GM19438 (cell line): ENCODE results near the gene CLIP1.
"Not testable (repeated sequence)": the region's sequence is repeated elsewhere in the genome, so short reads cannot be mapped to it uniquely, and the experiment has no call there.

Experiments used
- ATAC-seq: cut with Tn5 transposase; IDR thresholded peaks from one replicate; pipeline ENCODE4 v1.9.1; 2021; ENCODE audit warnings: low read depth; ENCODE audit not compliant: unreplicated experiment

Gene CLIP1

DNA sequence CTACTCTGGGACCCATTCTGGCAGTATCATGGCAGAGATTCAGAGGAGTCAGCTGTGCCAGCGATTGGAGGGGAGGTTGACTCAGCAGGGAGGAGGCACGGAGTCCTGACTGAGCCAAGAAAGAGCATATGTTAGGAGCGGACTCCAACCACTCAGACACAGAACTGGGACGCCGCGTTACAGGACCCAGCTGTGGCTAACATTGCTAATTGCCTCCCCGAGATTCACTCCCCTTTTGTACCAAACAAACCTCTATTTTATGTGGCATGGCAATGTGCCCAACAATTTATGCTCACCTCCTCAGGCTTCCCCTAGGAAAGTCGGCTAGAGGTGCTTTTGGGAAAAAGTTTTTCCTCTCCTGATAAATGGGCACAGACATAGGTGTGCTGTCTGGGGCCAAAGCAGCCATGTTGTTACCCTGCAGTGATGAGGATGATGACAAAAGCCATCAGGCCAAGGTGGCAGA lies 15.2 kb upstream of the CLIP1 start:
- no peak for ATAC-seq

DNA sequence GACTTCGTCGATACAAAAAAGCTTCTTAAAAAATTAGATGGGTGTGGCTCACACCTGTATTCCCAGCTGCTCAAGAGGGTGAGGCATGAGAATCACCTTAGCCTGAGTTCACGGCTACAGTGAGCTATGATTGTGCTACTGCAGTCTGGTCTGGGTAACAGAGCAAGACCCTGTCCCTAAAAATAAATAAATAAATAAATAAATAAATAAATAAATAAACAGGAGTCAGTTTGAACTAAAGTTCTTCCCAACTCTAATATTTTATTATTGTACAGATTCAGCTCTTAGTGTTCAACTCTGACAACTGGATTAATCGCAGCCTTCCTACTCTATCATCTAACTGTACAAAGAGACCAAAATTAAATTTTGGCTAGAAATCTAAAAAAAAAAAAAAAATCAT lies 12.7 kb upstream of the CLIP1 start:
- no peak for ATAC-seq

DNA sequence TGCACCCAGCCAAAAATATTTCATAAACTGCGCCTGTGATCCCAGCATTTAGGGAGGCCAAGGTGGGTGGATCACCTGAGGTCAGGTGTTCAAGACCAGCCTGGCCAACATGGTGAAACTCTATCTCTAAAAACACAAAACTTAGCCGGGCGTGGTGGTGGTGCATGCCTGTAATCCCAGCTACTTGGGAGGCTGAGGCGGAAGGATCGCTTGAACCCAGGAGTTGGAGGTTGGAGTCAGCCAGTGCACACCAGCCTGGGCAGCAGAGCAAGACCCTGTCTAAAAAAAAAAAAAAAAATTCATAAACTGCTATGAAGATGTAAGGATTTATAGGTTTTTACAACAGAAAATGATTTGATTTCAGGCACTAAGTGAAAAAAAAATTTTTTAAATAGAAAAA lies 6.6 kb upstream of the CLIP1 start:
- not testable (repeated sequence) for ATAC-seq

DNA sequence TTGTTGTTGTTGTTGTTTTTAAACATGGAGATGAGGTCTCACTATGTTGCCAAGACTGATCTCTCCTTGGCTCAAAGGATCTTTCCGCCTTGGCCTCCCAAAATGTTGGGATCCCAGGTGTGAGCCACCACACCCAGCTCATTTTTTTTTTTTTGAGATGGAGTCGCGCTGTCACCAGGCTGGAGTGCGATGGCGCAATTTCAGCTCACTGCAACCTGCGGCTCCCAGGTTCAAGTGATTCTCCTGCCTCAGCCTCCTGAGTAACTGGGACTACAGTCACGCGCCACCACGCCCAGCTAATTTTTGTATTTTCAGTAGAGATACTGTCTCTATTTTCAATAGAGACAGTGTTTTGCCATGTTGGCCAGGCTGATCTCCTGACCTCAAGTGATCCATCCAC lies 4.9 kb upstream of the CLIP1 start:
- ATAC-seq = no peak

DNA sequence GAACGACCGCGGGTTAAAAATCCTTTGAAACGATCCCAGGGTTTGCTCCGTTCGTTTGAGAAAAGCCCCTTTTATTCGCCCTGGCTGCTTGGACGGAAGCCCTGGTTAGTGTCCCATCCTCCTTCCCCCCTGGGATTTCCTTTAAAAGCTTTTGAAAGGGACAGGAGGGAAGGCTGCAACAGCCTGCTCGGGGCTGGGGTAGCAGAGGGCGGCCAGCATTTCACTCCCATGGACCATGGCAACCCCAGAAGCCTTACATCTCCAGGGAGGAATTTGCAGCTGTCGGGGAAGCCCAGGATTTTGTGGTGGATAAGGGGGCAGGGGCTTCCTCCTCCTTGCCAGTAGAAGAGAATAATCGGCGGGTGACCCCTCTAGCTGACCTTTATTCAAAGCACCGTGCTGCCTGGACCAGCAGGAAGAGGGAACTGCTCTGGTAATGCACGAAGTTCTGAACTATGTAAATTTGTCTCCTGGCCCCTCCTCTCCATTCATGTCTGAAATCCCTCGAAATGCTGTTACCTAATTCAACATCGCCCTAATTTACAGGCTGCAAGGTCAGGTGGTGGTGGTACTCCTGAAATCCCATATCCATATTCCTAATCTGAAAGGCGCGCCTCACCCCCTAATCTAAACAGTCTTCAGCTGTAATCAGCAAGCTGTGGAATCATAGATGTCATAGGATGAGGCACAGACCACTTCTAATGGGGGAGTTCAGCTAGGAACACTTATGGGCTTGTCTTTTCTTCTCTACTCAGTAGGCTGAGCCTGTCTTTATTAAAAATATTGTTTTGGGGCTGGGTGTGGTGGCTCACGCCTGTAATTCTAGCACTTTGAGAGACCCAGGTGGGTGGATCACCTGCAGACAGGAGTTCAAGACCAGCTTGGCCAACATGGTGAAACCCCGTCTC lies 1.0 kb upstream of the CLIP1 start:
- no peak for ATAC-seq

DNA sequence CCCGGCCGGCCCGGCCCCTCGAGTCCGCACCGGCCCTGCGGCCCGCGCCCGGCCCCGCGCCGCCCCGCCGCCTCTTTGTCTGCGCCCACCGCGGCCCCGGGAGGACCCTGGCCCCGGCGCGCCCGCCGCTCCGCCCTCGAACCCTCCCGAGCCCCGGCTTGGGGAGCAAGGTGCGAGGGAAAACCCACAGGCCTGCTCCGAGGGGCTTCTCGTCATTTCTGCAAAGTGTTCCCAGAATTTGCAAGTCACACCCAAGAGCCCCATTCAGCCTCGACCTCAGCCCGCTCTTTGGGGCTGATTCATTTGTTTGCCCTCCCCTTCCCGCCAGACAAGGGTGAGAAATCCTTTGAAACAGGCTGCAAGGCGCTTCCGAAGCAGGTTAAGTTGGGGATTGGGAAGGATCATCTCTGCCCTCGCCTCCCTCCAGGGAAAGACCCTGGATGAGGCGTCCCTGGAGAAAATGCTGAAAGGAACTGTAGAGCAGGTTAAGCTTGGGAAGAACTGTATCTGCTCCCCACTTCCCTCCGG lies 325 bp upstream of the CLIP1 start:
- no peak for ATAC-seq

DNA sequence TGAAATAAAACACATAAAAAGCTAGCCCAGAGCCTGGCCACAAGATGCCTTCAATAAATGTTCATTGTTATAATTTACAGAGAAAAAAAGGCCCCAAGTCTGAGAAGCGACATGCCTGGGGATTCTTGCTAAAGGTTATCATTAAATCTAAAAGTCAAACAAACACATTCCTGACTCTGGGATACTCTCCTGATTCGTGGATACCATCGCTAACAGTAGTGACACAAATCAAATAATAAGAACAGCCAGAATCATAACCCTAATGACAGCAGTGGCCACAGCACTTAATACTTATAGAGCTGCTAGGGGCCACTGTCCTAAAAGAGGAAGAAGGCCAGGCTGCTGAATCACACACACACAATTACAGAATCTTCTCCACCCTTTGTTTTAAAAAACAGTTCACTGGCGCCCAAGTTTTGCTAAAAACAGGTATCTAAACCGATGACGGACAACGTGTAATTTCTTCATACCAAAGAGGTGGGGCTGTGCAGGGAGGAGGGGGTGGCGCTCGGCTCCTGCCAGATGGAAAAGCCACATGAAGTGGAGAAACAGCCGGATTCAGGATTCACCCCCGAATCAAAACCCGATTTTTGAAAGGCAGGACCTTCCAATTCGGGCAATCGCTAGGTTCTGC lies 1.2 kb downstream of the CLIP1 start:
- ATAC-seq = no peak

DNA sequence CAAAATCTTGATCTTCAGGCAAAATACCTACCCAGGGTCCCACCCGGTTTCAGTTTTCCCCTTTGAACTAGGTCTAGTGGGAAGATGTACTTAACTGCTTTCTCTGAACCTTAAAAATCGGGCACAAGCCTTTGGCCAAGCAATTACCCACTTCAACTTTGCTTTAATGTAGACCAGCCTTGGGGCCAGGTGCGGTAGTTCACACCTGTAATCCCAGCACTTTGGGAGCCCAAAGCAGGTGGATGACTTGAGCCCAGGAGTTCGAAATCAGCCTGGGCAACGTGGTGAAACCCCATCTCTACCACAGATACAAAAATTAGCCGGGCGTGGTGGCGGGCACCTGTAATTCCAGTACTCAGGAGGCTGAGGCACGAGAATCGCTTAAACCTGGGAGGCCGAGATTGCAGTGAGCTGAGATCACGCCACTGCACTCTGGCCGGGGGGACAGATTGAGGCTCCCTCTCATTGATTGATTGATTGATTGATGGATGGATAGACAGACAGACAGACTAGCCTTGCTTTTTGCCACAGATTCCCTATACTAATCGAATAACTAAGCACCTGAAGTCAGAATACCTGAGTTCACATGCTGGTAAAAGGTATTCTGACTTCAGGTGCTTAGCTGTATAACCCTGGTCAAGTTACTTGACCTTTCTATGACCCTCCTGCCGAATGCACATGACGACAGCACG lies 1.9 kb downstream of the CLIP1 start:
- no peak for ATAC-seq

DNA sequence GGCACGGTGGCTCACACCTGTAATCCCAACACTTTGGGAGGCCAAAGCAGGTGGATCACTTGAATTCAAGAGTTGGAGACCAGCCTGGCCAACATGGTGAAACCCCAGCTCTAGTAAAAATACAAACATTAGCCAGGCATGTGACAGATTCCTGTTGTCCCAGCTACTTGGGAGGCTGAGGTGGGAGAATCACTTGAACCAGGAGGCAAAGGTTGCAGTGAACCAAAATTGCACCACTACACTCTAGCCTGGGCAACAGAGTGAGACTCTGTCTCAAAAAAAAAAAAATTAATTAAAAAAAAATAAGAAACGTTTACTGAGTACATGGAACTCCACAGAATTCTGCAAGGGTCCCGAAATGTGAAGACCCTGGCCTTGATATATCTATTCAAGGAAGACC lies 3.4 kb downstream of the CLIP1 start:
- not testable (repeated sequence) for ATAC-seq

DNA sequence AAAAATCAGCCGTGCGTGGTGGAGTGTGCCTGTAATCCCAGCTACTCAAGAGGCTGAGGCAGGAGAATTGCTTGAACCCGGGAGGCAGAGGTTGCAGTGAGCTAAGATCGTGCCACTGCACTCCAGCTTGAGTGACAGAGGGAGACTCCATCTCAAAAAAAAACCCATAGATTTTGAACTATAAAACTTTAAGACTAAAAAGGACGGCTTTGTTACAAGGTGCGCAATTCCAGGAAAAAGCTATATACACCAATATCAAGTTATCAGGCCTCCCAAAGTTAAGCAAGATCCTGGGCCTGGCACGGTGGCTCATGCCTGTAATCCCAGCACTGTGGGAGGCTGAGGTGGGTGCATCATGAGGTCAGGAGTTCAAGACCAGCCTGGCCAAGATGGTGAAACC lies 6.8 kb downstream of the CLIP1 start:
- ATAC-seq = not testable (repeated sequence)

DNA sequence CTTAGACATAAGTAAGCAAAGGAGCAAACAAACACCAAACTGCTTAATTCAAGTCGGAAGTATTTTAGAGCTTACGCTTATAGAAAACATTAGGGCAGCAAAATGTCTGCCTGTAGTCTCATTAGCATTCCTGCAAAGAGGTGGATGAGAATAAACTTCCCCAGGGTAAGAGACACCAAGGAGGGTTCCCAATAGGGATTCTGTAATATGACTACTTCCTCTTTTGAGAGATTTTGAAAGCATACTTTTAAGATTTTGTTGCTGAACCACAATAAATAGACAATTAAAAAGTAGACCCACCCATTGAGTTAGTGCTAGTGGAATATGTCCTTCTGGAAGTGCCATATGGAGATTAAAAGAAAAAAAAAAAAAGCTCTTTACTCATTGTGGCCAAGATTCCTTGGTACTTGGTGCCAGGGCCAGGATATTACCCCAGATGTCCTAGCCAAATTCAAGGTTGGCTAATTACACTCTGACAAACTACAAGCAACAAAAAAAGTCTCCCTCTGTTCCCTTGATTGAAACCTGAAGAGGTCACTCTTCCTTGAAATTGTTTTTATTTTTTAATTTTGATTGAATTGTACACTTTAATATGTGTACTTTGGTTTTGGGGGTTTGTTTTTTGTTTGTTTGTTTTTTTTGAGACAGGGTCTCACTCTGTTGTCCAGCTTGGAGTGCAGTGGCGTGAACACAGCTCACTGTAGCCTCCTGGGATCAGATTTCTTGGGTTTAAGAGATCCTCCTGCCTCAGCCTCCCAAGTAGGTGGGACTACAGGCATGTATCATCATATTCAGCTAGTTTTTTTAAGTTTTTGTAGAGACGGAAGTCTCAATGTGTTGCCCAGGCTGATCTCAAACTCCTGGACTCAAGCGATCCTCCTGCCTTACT lies 8.7 kb downstream of the CLIP1 start:
- no peak for ATAC-seq

DNA sequence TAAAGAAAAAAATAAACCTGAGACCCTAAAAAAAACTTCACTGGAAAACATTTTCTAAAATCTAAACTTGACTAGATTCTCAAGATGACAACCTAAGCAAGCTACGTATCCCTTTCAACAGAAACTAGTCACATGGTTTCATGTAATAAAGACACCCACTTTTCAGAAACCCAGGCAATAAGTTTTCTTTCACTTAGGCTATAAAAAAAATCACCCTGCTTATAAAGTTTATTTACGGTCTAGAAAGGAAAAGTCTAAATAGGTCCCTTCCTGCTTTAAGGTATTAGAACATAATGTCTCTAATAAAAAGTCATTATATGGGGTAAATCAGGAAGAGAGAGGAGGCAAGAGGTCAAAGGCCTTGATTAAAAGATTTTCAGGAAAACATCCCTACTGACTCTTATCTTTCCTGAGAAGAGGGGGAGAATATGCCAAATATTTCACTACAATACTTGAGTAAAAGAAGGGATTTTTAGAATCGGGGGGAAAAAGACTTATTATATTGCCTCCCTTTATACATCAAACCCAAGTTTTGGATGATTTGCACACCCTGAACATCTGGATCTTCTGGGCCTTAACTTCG lies 9.5 kb downstream of the CLIP1 start:
- ATAC-seq = no peak

DNA sequence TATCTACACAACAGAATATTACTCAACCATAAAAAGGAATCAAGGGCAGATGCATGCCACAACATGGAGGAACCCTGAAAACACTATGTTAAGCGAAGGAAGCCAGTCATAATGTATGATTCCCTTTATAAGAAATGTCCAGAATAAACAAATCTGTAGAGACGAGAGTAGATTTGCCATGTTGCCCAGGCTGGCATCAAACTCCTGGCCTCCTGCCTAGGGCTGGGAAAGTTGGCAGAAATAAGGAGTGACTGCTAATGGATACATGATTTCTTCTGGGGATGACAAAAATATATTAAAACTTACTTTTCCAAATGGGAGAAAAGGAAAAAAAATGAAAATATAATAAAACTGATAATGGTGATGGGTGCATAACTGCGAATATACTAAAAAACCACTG lies 10.9 kb downstream of the CLIP1 start:
- no peak for ATAC-seq

DNA sequence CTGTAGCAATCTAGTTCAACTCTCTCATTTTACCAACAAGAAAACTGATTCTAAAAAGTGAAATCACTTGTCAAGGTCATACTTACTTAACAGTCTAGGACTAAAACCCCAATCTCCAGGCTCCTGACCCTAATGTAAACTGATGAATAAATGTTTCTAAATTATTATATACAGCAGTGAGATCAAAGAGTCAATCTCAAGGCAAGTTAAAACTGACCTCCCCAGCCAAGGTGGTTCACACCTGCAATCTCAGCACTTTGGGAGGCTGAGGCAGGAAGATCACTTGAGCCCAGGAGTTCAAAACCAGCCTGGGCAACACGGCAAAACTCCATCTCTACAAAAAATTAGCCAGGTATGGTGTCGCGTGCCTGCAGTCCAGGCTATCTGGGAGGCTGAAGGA lies 15.3 kb downstream of the CLIP1 start:
- ATAC-seq = no peak

DNA sequence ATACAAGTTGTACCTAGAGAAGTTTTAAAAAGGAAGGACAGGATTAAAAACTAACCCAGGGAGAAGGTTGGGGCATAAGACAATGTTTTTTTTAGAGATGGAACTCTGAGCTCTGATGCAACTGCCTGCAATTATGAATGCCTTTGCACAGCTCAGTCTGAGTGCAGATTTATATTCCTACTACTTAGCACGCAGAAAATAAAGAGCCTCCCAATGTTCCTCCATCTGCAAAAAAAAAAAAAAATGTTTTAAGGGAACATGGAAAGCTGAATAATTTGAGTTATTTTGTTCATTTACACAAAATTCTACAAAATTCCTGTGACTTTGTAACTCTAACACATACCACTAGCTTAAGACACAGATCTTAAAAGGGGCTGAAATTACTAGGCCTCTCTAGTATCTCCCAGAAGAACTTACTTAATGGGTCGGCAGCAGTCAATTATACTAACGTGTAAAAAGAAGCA lies 15.7 kb downstream of the CLIP1 start:
- ATAC-seq = no peak

DNA sequence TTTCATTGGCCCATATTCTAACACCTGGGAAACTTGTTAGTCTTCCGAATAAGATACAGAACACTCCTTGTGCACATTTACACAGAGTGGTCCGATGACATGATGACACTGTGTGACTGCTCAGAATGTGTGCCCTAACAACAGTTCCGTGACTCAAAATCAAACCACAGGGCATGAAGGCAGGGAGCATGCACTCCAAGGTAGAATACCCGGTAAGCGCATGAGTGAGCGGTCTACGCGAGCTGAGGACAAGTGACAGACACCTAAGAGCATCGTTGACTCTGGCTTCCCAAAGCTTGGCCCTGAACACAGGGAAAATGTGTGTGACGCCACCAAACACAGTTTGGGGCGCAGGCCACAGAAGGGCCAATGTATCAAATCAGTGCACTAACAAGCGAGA lies 18.6 kb downstream of the CLIP1 start:
- no peak for ATAC-seq

DNA sequence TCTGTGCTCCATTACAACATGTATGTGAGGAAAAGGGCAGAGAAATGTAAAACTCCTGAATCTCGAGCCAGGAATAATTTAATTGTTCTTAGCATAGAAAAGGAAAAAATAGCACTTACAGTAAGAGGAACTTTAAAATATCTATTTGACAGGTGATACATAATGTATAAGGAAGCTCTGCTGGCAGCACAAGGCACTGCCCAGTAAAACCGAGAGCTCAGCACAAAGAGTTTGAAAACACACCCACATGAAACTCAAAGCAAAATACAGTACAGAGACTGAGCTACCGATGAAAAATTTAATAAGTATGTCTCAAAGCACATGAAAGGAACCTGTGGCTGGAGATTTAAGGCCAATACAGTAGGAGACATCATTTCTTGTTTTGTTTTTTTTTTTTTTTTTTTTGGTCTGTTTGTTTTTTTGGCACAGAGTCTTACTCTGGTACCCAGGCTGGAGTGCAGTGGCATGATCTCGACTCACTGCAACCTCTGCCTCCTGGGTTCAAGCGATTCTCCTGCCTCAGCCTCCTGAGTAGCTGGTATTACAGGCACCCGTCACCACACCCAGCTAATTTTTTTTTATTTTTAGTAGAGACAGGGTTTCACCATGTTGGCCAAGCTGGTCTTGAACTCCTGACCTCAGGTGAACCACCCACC lies 19.2 kb downstream of the CLIP1 start:
- ATAC-seq = no peak

DNA sequence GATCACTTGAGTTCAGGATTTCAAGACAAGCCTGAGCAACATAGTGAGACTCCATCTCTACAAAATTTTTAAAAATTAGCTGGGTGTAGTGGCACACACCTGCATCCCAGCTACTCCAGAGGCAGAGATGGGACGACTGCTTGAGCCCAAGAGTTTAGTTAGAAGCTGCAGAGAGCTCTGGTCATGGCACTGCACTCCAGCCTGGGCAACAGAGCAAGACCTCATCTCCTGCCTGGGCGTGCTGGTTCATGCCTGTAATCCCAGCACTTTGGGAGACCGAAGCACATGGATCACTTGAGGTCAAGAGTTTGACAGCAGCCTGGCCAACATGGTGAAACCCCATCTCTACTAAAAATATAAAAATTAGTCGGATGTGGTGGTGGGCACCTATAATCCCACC lies 20.2 kb downstream of the CLIP1 start:
- ATAC-seq = no peak
